GM21723 (cell line): ENCODE results near the gene ITPA.
A peak's percentile ranks its signal among the peaks of the same experiment; 100 is the strongest.

Experiments used
- ATAC-seq: cut with Tn5 transposase; IDR thresholded peaks from one replicate; pipeline ENCODE4 v1.9.1; 2021; ENCODE audit warnings: mild to moderate bottlenecking, moderate library complexity; ENCODE audit not compliant: unreplicated experiment

The ITPA gene

DNA sequence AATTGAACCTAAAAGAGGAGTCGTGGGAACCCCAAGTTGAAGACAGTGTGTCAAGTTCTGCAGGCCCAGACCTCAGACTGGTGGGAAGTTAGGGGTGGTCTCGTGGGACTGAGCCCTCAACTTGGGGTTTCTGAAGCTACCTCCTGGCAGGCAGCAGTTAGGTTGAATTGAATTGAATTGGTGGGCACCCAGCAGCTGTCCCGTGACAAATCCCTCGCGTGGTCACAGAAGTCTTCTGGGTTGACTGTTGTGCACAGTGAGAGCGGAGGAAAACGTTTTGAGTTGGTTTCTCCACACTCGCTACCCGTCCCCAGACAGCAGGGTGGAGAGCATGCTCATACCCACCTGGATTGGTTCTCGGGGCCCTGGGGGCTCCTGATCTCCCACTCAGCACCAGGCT lies 16.8 kb downstream of the ITPA start:
- ATAC-seq, result no peak

GRCh38 chr20:3226864-3227263 lies 17.6 kb downstream of the ITPA start:
- ATAC-seq, result no peak

DNA sequence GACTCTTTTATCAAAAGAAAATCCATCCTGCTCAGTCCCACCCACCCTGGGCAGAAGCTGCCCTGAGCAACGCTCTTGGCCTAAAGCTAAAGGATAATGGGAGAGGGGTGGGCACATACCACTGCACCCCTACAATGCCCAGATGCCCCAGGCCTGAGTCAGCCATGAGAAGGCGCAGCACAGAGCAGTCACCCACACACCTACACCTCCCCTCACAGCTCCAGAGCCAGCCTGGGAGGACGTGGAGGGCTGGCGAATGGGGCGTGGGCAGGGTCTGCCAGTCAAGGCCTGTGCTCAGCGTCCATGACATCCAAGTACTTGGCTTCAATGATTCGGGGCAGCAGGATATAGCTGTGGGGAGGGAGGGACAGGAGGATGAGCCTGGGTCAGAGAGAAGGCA lies 18.2 kb downstream of the ITPA start:
- no peak for ATAC-seq

DNA sequence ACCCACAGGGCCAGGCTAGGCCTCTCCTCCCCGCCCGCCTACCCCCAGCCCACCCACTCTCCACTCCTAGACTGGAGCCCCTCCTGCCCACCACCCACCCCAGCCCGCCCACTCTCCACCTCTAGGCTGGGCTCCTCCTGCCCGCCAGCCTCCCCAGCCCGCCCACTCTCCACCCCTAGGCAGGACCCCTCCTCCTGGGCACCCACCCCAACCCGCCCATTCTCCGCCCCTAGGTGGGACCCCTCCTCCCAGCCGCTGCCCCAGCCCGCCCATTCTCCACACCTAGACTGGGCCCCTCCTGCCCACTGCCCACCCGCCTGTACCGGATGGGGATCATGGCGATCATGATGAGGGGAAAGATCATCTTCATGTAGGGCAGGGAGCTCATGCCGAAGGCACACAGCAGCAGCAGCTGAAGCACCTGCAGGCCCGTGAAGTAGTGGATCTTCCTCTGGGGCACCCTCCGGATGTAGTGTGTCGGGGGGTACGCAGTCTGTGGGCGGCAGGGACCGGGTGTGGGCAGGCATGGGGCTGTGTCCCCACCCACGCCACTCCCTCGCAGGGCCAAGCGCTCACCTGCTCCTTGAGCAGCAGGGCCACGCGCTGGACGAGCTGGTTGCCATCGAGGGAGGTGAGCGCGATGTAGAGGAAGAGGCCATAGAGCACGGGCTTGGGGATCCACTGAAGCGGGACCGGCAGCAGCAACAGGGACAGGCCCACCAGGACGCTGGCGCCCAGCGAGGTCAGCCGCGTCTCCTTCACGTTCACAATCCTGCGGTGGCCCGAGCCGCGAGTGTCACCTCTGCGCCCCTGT lies 18.8 kb downstream of the ITPA start:
- ATAC-seq, result no peak

- ATAC-seq, result no peak
Measured at GRCh38 chr20:3228750-3229032, 19.4 kb downstream of the ITPA start.

- ATAC-seq, result no peak
Measured at GRCh38 chr20:3229158-3229557, 19.9 kb downstream of the ITPA start.

DNA sequence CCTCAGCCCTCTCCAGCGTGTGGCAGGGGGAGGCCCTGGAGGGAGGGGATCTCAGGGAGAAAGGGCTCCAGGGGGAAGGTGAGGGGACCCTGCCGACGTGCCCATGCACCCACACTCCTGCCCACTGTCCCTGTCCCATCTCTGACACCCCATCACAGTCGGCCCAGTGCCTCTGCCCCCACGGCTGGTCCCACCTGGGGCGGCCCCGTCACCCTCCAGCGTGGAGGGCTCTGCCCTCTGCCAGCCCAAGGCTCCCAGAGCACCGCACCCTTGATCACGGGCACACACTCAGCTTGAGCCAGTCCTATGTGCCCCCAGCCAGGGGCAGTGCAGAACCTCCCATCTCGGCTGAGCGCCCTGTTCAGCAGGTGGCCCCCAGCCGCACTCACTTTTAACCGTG lies 20.5 kb downstream of the ITPA start:
- ATAC-seq, result no peak

- ATAC-seq, result no peak
Measured at GRCh38 chr20:3231116-3231515, 21.8 kb downstream of the ITPA start.

DNA sequence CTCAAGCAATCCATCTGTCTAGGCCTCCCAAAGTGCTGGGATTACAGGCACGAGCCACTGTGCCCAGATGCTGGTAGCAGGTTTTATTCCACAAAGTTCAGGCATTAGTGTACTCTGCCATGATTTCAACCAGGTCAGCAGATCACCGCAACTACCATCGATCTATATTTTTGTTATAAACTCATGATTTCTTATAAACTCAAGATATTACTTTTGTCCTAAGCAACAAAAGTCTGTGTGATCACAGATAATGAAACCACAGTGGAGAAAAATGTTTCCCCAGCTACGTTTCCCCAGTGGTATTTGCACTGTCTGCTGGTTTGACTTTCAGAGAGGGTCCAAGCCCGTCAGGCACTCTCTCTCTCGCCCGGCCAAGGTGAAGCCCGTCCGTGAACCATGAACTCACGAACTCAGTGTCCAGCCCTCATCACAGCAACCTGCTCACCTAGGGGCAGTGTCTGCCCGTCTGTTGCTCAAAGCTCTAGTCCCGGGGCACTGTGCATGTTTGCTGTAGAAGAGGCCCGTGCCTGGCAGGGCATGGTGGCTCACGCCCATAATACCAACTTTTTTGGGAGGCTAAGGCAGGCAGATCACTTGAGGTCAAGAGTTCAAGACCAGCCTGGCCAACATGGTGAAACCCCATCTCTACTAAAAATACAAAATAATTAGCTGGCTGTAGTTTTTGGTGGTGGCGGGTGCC lies 22.7 kb downstream of the ITPA start:
- no peak for ATAC-seq

DNA sequence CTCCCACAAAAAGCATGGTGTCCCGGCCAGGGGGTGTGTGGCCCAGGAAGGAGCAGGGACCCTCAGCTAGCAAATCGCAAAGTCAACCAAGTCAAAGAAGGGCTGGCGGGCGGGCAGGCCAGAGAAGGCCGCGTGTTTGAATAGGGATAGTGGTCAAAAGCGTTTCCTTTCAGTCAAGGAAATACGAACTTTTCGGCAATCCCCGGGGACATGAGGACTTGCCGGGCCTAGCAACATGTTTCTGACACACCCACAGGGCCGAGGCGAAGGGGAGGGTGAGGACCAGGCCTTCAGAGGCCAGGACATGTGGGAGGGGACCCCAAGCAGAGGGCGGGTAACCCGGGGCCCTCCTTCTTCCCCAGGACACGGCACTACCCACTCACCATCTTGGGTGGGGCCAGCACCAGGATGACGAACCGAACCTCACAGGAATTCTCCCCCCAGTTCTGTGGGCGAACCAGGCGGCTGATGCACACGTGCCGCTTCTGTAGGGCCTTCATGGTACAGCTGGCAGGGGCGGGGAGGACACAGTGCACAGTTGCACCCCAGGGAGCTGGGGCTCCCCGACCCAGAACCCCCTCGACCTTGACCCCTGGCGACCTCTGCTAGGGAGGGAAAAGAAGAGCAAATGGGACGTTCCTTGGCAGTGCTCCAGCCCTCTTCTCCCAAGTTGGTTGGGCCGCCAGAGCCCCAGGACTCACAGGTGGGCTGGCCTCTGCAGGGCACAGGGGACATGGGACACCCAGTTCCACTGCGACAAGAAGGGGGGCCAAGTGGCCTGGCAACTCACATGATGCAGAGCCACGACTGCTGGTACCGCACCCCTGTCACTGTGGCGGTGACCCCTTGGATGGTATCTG lies 24.1 kb downstream of the ITPA start:
- ATAC-seq, result no peak

- no peak for ATAC-seq
Measured at GRCh38 chr20:3233991-3234498, 24.7 kb downstream of the ITPA start.

DNA sequence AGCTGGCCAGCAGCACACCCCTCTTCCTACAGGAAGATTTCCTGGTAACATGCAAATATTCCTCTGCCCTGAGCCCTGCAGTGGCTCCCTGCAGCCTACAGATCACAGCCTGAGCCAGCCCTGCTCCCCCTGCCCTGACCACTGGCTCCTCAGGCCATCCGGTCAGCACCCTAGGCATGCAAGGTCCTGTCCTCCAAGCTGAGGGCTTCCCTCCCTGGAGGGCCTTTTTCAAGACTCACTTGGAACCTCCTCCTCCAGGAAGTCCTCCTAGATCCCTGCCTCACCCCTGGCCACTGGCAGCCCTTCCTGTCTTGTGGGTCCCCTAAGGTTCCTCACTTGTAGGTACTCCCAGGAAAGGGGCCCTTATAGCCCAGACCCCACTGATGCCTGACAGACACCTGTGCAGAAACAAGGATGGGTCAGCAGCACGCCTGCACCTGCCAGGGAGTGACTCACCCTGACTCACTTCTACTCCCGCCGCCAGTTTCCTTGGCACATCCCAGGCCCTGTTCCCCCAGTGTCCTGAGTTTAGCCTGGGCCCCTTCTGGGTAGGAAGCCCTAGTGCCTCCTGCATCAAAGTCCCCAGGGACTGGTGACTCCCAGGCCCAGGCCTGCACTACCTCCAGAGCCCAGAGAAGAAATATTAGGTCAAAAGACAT lies 26.5 kb downstream of the ITPA start:
- no peak for ATAC-seq

DNA sequence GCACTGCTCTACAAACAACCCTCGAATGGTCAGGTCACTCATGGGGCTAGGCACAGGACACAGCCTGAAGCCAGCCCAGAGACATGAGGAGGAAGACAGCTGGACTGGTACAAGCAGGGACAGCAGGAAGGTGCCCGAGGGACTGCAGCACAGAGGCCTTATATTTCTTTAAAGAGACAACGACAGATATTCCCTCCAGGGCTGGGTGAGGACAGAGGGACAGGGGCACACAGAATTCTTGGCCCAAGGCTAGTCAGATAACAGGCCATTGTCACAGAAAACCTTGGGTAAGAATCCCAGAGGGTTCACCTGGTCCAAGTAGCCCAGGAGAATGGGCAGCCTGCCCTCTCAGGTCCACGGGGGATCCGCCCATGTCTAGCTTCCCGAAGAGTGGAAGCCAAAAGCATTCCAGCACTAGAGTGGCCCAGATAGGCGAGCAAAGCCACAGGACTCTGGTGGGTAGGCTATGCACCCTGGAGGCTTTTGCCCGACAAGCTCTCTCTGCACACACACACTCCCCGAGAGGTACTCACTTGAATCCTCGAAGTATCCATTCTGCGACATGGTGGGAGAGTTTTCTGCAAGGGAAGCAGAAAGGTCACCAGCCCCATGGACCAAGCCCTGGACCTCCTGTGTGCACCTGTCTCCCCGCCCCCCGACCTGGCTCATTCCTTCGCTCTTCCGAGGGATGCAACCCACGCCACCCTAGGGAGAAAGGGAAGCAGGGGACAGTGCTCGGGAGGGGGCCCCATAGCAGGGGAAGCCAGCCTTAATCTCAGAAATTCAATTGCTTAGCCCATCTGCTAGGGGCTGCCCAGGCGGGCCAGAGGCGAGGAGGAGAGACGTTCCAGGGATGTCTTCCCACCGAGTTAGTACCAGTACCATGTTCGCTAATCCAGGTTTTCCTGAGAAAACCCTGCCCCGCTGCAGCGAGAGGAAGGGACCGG lies 28.0 kb downstream of the ITPA start:
- no peak for ATAC-seq

GRCh38 chr20:3237958-3238615 lies 28.8 kb downstream of the ITPA start:
- ATAC-seq, result peak; percentile 17

DNA sequence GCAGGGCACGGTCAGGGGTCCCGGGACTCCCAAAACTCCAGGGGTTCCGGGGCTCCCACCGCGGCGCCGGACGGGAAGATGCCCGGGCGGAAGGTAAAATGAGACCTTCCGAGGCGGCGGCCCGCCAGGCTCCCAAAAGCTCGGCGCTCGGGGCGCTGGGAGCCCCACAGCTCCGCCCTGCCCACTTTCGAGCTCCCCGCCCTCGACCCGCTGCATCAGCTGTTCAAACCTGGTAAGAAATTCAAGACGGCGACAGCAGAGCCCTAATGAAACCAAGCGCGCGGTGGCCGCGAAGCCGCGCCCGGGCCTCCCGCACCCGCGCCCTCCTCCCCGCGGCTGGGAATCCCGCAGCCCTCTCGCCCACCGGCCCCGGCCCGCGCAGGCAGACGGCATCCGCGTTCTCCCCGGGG lies 29.3 kb downstream of the ITPA start:
- peak; percentile 50 for ATAC-seq

DNA sequence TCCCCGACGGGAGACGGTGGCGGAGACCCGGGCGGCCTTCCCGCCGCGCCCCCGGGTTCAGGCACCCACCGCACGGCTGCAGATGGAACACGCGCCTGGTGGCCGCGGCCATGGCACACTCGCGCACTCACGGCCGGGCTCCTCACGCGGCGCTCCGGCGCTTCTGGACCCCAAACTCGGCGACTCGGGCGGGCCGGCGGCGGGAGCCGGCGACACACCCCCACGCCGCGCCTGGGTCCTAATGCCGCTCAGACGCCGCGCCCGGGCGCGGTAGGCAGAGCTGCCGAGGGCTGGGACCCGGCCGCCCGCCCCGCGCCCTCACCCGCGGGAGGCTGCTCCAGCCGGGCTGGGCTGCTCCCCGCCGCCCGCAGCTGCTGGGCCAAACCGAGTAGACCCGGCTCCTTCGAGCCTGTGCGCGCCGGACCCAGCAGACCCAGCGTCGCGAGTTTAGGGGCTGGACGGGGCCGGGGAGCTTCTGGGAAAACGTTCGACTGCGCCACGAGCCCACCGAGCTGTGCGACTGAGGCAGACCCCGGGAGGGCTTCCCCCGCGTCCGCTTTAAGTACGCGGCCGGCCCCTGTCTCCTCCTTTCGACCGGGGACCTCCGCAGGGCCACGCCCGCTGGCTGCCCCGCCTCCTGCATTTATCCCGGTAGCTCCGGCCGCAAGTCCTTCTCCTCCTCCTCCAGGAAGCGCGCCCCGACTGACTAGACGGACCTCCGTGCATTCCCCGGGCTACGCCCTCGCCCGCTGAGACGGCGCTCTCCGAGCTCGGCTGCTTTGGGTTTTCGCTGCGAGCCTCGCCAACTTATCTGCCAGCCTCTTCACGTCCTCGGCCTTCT lies 29.9 kb downstream of the ITPA start, which contains the start of gene SLC4A11:
TSS of gene SLC4A11 (minus strand) at position 165 of the 841 bp plus-strand sequence. CDS start at position 112, 53 bp downstream.
- ATAC-seq, result peak; percentile 61

- ATAC-seq, result no peak
Measured at GRCh38 chr20:3239867-3240775, 30.8 kb downstream of the ITPA start.
